K562 (cell line): ENCODE results near the gene ANKDD1A. TPM values are rescaled to one million over a fixed set of nuclear protein-coding genes. Genes with fewer than 3 reads are reported as not detected.

Experiments
- ARID1B ChIP-seq: fragments of 450-650 bp; IDR thresholded peaks from 2 replicates; pipeline ENCODE4 v1.6.1; 2016; ENCODE audit warnings: antibody characterized with exemption, mild to moderate bottlenecking, inconsistent platforms
- ATF1 ChIP-seq, 2 experiments: fragments of 450-650 bp in 1 of 2; IDR thresholded peaks; 2 replicates each; pipeline ENCODE4 v1.6.1; 2016; ENCODE audit warnings: missing compliant biosample characterization in 1 of 2, missing genetic modification characterization in 1 of 2
- ATF2 ChIP-seq: sonication (generic); formaldehyde crosslinking; IDR thresholded peaks from 2 replicates; pipeline ENCODE4 v1.8.1; 2022; ENCODE audit warnings: missing genetic modification reagents
- BDP1 ChIP-seq: IDR thresholded peaks from 3 replicates; pipeline ENCODE4 v1.6.1; 2011; ENCODE audit not compliant: insufficient read length, insufficient read depth
- CXXC5 ChIP-seq: fragments of 250-450 bp; sonication (Bioruptor Pico); IDR thresholded peaks from 2 replicates; pipeline ENCODE4 v1.8.0; 2022; ENCODE audit warnings: inconsistent platforms, mild to moderate bottlenecking, moderate library complexity
- DIDO1 ChIP-seq: fragments of 450-650 bp; IDR thresholded peaks from 2 replicates; pipeline ENCODE4 v1.6.1; 2016; ENCODE audit warnings: low read depth, missing biosample characterization, missing genetic modification characterization
- E2F1 ChIP-seq: sonication (generic); formaldehyde crosslinking; IDR thresholded peaks from 2 replicates; pipeline ENCODE4 v1.8.1; 2023; ENCODE audit warnings: mild to moderate bottlenecking, missing genetic modification reagents, moderate library complexity
- FOXO4 ChIP-seq: fragments of 450-650 bp; formaldehyde crosslinking; IDR thresholded peaks from 2 replicates; pipeline ENCODE4 v1.4.0; 2020; ENCODE audit warnings: mild to moderate bottlenecking, moderate library complexity
- HLTF ChIP-seq: fragments of 450-650 bp; IDR thresholded peaks from 2 replicates; pipeline ENCODE4 v1.6.1; 2016
- ID3 ChIP-seq, 2 experiments: fragments of 250-450 bp in 1 of 2; fragments of 450-650 bp in 1 of 2; sonication (Bioruptor Pico) in 1 of 2; IDR thresholded peaks; 2 replicates each; pipeline versions ENCODE4 v1.6.1 to v1.8.0; 2016 to 2021; ENCODE audit warnings: mild to moderate bottlenecking in 2 of 2, moderate library complexity in 2 of 2, missing compliant biosample characterization in 1 of 2, missing genetic modification characterization in 1 of 2
- MAX ChIP-seq: sonication (generic); formaldehyde crosslinking; IDR thresholded peaks from 2 replicates; pipeline ENCODE4 v1.9.0; 2022; ENCODE audit warnings: mild to moderate bottlenecking, missing genetic modification reagents
- MEIS2 ChIP-seq: fragments of 450-650 bp; IDR thresholded peaks from 2 replicates; pipeline ENCODE4 v1.6.1; 2014; ENCODE audit warnings: mild to moderate bottlenecking; ENCODE audit not compliant: partially characterized antibody
- OTX1 ChIP-seq: fragments of 450-650 bp; formaldehyde crosslinking; IDR thresholded peaks from 2 replicates; pipeline ENCODE4 v1.4.0; 2022; ENCODE audit warnings: mild to moderate bottlenecking
- PHTF2 ChIP-seq: fragments of 250-450 bp; sonication (Bioruptor Pico); IDR thresholded peaks from 2 replicates; pipeline ENCODE4 v1.5.0; 2021; ENCODE audit warnings: mild to moderate bottlenecking
- SAFB ChIP-seq: fragments of 200-400 bp; formaldehyde crosslinking; IDR thresholded peaks from 2 replicates; pipeline ENCODE4 v1.6.1; 2017; ENCODE audit warnings: low read depth, low read length, borderline replicate concordance
- SMAD4 ChIP-seq: fragments of 250-450 bp; sonication (Bioruptor Pico); conservative IDR thresholded peaks from 2 replicates; pipeline ENCODE4 v1.8.0; 2021; ENCODE audit warnings: inconsistent platforms, mild to moderate bottlenecking, moderate library complexity
- SNIP1 ChIP-seq: fragments of 450-650 bp; IDR thresholded peaks from 2 replicates; pipeline ENCODE4 v1.7.1; 2017; ENCODE audit warnings: low read depth, mild to moderate bottlenecking
- STAT5B ChIP-seq: fragments of 250-450 bp; sonication (Bioruptor Pico); IDR thresholded peaks from 2 replicates; pipeline ENCODE4 v1.8.0; 2021; ENCODE audit warnings: mild to moderate bottlenecking, inconsistent platforms
- ZC3H8 ChIP-seq: fragments of 450-650 bp; IDR thresholded peaks from 2 replicates; pipeline ENCODE4 v1.6.1; 2017
- ZNF175 ChIP-seq: fragments of 200-800 bp; sonication (Bioruptor generic); IDR thresholded peaks from 2 replicates; pipeline ENCODE4 v1.6.1; 2016; ENCODE audit warnings: low read depth, mild to moderate bottlenecking, missing genetic modification characterization, missing compliant biosample characterization
- ZNF224 ChIP-seq: sonication (generic); formaldehyde crosslinking; IDR thresholded peaks from 2 replicates; pipeline ENCODE4 v1.8.0; 2022; ENCODE audit warnings: mild to moderate bottlenecking, missing genetic modification reagents
- ZNF232 ChIP-seq: sonication (generic); formaldehyde crosslinking; IDR thresholded peaks from 2 replicates; pipeline ENCODE4 v1.8.0; 2022; ENCODE audit warnings: mild to moderate bottlenecking, missing genetic modification reagents
- ZNF311 ChIP-seq: fragments of 250-450 bp; sonication (Bioruptor Pico); IDR thresholded peaks from 2 replicates; pipeline ENCODE4 v1.4.0; 2020; ENCODE audit warnings: mild to moderate bottlenecking, moderate library complexity
- ZNF354B ChIP-seq: fragments of 250-450 bp; sonication (Bioruptor Pico); IDR thresholded peaks from 2 replicates; pipeline ENCODE4 v1.4.0; 2020
- ZNF408 ChIP-seq: fragments of 250-450 bp; sonication (Bioruptor Pico); IDR thresholded peaks from 2 replicates; pipeline ENCODE4 v1.4.0; 2020; ENCODE audit warnings: low read depth, mild to moderate bottlenecking, moderate library complexity
- ZNF699 ChIP-seq: fragments of 250-450 bp; sonication (Bioruptor Pico); IDR thresholded peaks from 2 replicates; pipeline ENCODE4 v1.8.0; 2021; ENCODE audit warnings: mild to moderate bottlenecking, moderate library complexity; ENCODE audit not compliant: insufficient replicate concordance
- polyA plus RNA-seq, 8 experiments: library from polyadenylated mRNA; depleted of rRNA in 4 of 8; stranded (reverse) in 5 of 8; unstranded in 3 of 8; fragments of >200 nt; fragmentation: Nextera tagmentation in 2 of 8; fragmentation: Illumina TruSeq in 1 of 8; extraction: Ambion mirVana in 2 of 8; extraction: Trizol in 1 of 8; gene quantifications; 2 replicates each; pipeline versions ENCODE4 v1.2.1 to v1.2.3, GENCODE V29; 2011 to 2014; ENCODE audit warnings: inconsistent platforms in 1 of 8, missing spikeins in 1 of 8
- total RNA-seq, 7 experiments: library from RNA; depleted of rRNA in 6 of 7; stranded (reverse); fragments of >200 nt in 6 of 7; fragmentation: Illumina TruSeq in 2 of 7; extraction: Trizol in 2 of 7; gene quantifications; 2 replicates each; pipeline versions ENCODE4 v1.2.1 to v1.2.3, GENCODE V29; 2011 to 2021; ENCODE audit warnings: low replicate concordance in 1 of 7

Gene ANKDD1A
- total and polyA plus RNA-seq, 9 of the 15 experiments (the other 6 are each of a cell fraction or from before 2014, with no cell fraction given), result 0.08 to 0.80 (median 0.43) TPM

GRCh38 chr15:64905119-64905831, 6.4 kb upstream of the ANKDD1A start (continued):
- TF ChIP-seq ZNF224 (CRISPR knock-in tag) (no peak), ATF1 (CRISPR knock-in tag; IDR thresholded peaks at IDR 0.05) (no peak), ATF1 (tag; IDR thresholded peaks at IDR 0.05) (no peak), FOXO4 (no peak), E2F1 (no peak), HLTF (0 out of 2 replicates have a peak, but pooled peaks have one; percentile 22), DIDO1 (tag) (no peak), ZNF699 (CRISPR knock-in tag) (no peak), PHTF2 (CRISPR knock-in tag) (no peak), ZNF408 (CRISPR knock-in tag) (no peak), ARID1B (no peak), SMAD4 (no peak), ZNF175 (no peak), SAFB (no peak), MEIS2 (peak; percentile 6), ID3 (CRISPR knock-in tag; IDR thresholded peaks at IDR 0.05) (no peak), ID3 (tag; IDR thresholded peaks at IDR 0.05) (no peak), ZNF311 (no peak), SNIP1 (no peak), ZNF354B (CRISPR knock-in tag) (no peak), CXXC5 (no peak), ATF2 (CRISPR knock-in tag) (no peak), BDP1 (no peak), ZNF232 (no peak), STAT5B (CRISPR knock-in tag) (no peak), MAX (CRISPR knock-in tag) (0 out of 2 replicates have a peak, but pooled peaks have one; percentile 12), ZC3H8 (no peak), OTX1 (CRISPR knock-in tag) (no peak)
